ENCODE results near the gene PKD1L1.

DNA sequence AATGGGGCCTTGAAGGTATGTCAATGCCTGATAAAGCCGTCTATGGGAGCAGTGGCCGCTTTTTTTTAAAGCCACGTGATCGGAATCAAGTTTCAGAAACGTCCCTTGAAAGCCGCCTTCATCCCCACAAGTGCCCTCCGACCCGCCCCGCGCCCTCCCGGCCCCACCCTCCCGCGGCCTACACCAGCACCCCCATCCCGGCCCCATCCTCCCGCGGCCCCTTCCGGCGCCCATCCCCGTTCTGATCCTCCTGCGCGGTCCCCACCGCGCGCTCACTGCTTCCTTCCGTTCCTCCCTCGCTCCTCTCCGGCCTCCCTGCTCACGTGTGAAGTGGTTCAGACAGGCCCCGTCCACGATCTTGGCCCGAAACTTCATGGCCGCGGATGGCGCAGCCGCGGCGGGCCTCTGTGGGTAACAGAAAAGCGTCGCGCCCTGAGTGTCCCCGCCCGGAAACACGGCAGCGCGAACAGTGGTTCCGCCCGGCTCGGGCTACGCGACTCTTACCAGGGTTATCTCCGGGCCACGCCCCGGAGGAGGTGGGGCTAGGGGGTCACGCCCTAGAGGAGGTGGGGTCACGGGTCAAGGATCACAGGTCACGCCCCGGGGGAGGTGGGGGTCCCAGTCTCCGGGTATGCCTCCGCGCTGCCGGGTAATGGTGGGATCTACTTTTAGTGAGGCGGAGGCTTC is 31.0 kb upstream of the PKD1L1 start, which contains the start of gene HUS1:
- no peak for TF ChIP-seq CTCF (IDR thresholded peaks at IDR 0.05 in 4 of 5, conservative IDR thresholded peaks at IDR 0.05 in 1 of 5)
- peak; percentile 60 to 61 for TF ChIP-seq POLR2A (IDR thresholded peaks at IDR 0.05)
